COLO668 (cell line): ENCODE data around the gene FZD2.
A peak's percentile ranks its signal among the peaks of the same experiment; 100 is the strongest.

Source experiments
- DNase-seq: peaks from one replicate; lab custom pipeline; 2025; ENCODE audit not compliant: unreplicated experiment; lab: John Stamatoyannopoulos, UW

Gene FZD2

DNA sequence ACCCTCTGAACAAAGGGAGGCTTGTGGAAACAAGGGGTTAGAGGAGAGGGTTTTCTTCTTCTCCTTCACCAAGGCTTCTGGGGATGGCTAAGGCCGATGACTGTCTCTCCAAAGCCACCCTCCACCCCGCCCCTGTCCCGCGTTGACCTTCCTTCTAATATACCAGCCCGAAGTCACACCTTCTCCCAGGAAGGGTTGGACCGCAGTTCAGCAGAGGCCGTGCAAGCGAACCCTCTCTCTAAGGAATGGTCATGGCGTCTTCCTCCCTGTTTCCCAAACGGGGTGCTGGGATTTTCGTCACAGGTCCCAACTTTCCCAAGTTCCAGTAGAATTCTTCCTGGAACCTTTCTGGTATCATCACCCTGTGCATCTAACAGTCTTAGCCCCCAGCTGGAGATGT, 49.4 kb downstream of the FZD2 start:
- DNase-seq, result no peak

DNA sequence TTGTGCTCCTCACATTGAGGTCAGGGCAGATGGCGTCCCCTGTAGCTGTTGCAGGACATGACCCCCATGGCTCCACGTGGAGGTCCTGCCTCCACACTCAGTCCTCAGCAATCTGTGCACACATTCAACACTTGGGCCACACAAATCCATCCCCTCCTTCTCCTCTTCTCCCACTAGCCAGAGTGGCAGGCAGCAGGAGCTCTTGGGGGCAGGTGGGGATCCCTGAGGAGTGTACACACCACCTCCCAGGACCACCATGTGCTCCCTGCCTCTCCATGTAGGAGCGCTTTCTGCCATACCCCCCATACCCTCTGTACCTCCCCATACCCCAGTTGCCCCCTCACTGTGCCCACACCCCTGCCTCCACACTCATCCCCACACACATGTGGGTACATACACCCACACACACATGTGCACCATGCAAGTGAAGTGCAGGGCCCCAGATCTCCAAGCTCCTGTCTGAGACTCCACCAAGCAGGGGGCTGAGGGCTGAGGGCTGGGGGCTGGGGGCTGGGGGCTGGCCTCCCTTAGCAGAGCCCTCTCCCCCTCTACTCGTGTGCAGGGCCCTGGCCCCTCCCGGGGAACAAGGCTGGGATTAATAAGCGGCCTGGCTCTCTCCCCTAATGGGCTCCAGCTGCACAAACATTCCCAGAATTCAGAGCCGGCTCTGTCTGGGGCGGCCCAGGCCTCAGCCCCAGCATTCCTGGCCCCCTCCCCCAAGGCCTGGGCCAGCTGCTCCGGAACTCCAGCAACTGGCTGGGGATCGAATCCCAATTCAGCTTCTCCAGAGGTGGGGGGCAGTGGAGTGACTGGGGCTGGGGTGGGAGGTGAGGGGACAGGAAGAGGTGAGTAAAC, 50.8 kb downstream of the FZD2 start:
- DNase-seq, result peak; percentile 73

DNA sequence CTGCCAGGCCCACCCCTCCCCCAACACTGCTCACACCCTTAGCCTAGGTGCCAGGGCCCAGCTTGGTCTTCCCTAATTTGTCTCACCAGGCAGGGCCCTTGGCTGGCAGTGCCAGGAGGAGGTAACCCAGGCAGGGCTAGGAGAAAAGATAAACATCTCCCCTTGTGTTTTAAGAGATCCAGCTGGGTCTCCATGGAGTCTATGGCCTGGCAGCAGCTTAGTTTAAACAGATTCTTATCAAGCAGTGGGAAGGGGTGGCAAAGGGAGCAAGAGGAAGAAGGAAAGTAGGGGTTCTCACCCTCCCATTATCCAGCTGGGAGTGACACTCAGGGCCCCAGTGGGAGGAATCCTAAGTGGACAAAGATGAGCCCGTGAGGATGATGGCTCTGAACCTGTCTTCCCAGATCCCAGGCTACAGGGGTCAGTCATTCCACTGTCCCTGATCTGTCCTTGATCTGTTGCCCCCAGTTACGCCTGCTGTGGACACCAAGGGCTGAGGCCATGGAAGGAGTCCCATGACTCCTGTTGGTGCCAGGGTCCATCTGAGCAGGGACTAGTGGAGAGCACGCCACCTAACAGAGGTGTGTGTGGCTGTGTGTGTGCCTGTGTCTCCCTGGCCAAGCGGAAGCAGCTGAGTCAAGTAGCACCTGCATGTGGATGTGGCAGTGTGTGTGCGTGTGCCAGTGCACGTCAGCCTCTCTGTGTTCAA, 51.6 kb downstream of the FZD2 start:
- DNase-seq, result peak; percentile 22

DNA sequence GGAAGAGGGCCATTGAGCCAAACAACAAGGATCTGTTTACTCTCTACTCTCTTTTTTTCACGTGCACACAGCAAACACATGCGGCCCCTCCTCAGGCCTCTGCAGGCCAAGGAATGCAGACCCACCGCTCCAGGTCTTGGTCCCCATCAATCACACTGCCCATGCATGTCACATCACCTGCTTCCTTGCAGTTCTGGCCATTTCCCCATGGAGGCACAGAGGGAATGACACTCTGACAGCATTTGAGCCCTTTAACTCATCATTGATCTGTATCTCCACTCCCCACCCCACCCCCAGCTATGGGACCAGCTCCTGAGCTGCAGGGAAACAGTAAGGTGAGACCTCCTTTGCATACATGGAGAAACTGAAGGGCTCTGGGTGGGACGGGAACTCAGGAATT, 53.0 kb downstream of the FZD2 start:
- no peak for DNase-seq
